ENCODE results near the gene FRMD4B.

DNA sequence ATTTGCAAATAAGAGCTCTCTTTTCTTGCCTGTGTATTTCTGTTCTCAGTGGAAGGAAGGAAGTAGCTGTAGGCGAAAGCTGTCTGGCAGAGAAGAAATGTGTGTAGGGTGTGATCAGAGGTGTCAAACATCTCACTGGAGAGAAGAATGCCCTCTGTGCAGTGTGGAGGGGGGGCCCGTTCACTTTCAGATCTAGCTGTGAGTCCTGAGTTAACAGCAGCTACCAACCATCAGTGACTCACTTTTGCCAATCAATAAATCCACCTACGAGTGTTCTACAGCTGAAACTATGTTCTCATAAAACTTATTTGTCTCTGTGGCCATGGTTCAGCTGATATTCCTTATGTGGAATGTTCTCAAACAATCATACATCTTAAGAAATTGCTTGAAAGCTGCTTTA lies 103.7 kb downstream of the FRMD4B start:
- no peak for TF ChIP-seq EZH2phosphoT487 (IDR thresholded peaks at IDR 0.05; ENCODE audit: insufficient read depth, low read depth)
- no peak for TF ChIP-seq EZH2 (IDR thresholded peaks at IDR 0.05; ENCODE audit: insufficient read depth, poor library complexity, severe bottlenecking)
